GM06990 (cell line): ENCODE results near the gene HOXD8.

Experiments
- DNase-seq: peaks from one replicate; pipeline ENCODE4 v3.0.0-alpha.2; 2011; ENCODE audit not compliant: insufficient read length; ENCODE audit errors: extremely low read depth
- H3K27me3 ChIP-seq: replicated peaks from 2 replicates; pipeline ENCODE4 v1.6.0; 2011; ENCODE audit warnings: low read length; ENCODE audit not compliant: control insufficient read depth, insufficient read depth
- H3K36me3 ChIP-seq: 2 replicates; pipeline ENCODE4 v1.5.1; 2011; ENCODE audit warnings: low read length; ENCODE audit not compliant: control insufficient read depth, insufficient read depth
- H3K4me3 ChIP-seq: replicated peaks from 2 replicates; pipeline ENCODE4 v1.5.1; 2011; ENCODE audit warnings: low read depth, mild to moderate bottlenecking, control low read depth, low read length
- CTCF ChIP-seq: IDR thresholded peaks from 2 replicates; pipeline ENCODE4 v1.5.1; 2011; ENCODE audit warnings: low read length, control low read depth, mild to moderate bottlenecking, inconsistent platforms; ENCODE audit not compliant: insufficient read depth, poor library complexity, severe bottlenecking

HOXD8 gene

GRCh38 chr2:176149481-176149938 lies 20.0 kb downstream of the HOXD8 start:
- Histone ChIP-seq H3K36me3 (no peaks in the 10 kb centered on the region), H3K27me3 (peaks cover 2% of the 10 kb centered on the region; the same call in 1 of the 2 replicates), H3K4me3 (no peak overlapping the region)
- no peak for TF ChIP-seq CTCF
- DNase-seq: no peak

GRCh38 chr2:176149939-176150583 lies 20.6 kb downstream of the HOXD8 start:
- Histone ChIP-seq H3K36me3 (no peaks in the 10 kb centered on the region), H3K4me3 (no peak overlapping the region), H3K27me3 (peaks cover 2% of the 10 kb centered on the region; the same call in 1 of the 2 replicates)
- DNase-seq: no peak
- TF ChIP-seq CTCF: no peak

GRCh38 chr2:176150584-176151441 lies 21.3 kb downstream of the HOXD8 start:
- no peaks in the 10 kb centered on the region for H3K36me3 ChIP-seq
- no peak for DNase-seq
- peaks cover 2% of the 10 kb centered on the region; the same call in 1 of the 2 replicates for H3K27me3 ChIP-seq
- TF ChIP-seq CTCF: no peak
- no peak overlapping the region for H3K4me3 ChIP-seq

GRCh38 chr2:176151442-176152287 lies 22.2 kb downstream of the HOXD8 start, which contains the start of gene HOXD4:
TSS of gene HOXD4 (plus strand) at chr2:176151550. CDS start at chr2:176151634, 84 bp downstream.
- Histone ChIP-seq H3K4me3 (no peak within 1 kb of the TSS), H3K27me3 (peaks cover 2% of the 10 kb centered on the region; the same call in 1 of the 2 replicates)

More at GRCh38 chr2:176151442-176152287, 22.2 kb downstream of the HOXD8 start, which contains the start of gene HOXD4:
- no peak for TF ChIP-seq CTCF
- no peak for DNase-seq
- no peaks in the 10 kb centered on the region for H3K36me3 ChIP-seq
